Stomach smooth muscle (tissue), 2 donors: ENCODE measurements around the gene TAF7L.

Experiments
- H3K27ac ChIP-seq: one replicate; pipeline ENCODE4 v1.7.0; 2013; ENCODE audit warnings: mild to moderate bottlenecking, low read length, inconsistent platforms
- H3K27me3 ChIP-seq, 2 donors: one replicate each; pipeline ENCODE4 v1.7.0; 2013; ENCODE audit warnings: low read length in 2 of 2; ENCODE audit not compliant: insufficient read depth in 2 of 2, control insufficient read depth in 1 of 2
- H3K36me3 ChIP-seq, 2 donors: one replicate each; pipeline ENCODE4 v1.7.0; 2013; ENCODE audit warnings: low read length in 2 of 2; ENCODE audit not compliant: control insufficient read depth in 2 of 2, insufficient read depth in 2 of 2
- H3K4me1 ChIP-seq: one replicate; pipeline ENCODE4 v1.7.0; 2013; ENCODE audit warnings: low read length; ENCODE audit not compliant: control insufficient read depth, insufficient read depth
- H3K4me3 ChIP-seq, 2 donors: one replicate each; pipeline ENCODE4 v1.7.0; 2013; ENCODE audit warnings: low read length in 2 of 2
- H3K9ac ChIP-seq, 2 donors: one replicate each; pipeline ENCODE4 v1.7.0; 2013; ENCODE audit warnings: low read length in 2 of 2, mild to moderate bottlenecking in 1 of 2
- H3K9me3 ChIP-seq, 2 donors: one replicate each; pipeline ENCODE4 v1.7.0; 2013; ENCODE audit warnings: low read length in 2 of 2; ENCODE audit not compliant: control insufficient read depth in 2 of 2
- donor health status: healthy.
- donor health status: Pancreatic carcinoma.

The TAF7L gene

DNA sequence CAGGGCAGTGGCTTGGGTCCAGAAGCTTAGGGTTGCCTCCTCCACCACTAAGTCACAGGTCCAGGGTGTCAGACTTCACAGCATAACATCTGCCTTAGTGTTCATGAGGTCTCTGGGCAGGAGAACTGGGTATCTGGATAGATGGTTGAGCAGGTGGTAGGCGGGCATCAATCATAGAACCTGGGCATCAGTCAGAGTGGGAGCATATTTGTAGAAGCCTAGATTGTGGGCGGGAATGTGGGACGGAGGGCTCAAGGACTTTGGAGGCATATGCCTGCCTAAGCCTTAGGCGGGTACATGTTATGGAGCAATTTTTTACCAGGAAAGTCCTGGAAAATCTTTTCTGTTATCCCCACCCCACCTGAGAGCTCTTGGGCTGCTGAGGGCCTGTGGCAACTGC lies 28.5 kb downstream of the TAF7L start:
- Histone ChIP-seq H3K9ac (no peak overlapping the region), H3K4me1 (no peaks in the 10 kb centered on the region), H3K27ac (no peak overlapping the region), H3K36me3 (no peaks in the 10 kb centered on the region), H3K27me3 (peaks cover 0 to 11% of the 10 kb centered on the region in 2 donors), H3K4me3 (no peak overlapping the region), H3K9me3 (no peaks in the 10 kb centered on the region)

DNA sequence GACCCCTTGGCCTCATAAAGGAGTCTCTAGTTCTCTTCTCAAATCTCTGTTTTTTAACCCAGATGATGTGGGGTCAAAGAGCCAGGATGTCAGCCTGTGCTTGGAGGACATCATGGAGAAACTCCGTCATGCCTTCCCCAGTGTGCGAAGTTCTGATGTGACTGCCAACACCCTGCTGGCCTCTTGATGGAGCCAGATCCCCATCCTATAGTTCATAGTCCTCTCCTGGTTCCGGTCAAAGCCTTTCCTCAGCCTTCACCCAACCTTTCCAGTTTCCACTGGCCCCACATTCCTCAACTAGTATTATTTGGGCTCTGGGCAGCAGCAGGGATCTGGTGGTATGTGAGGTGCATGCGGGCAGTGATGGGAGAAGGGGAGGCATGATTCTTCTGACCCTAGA lies 30.7 kb downstream of the TAF7L start:
- H3K9ac ChIP-seq: no peak overlapping the region
- H3K27ac ChIP-seq: no peak overlapping the region
- no peaks in the 10 kb centered on the region for H3K36me3 ChIP-seq
- H3K27me3 ChIP-seq: peaks cover 0 to 12% of the 10 kb centered on the region in 2 donors
- H3K4me1 ChIP-seq: no peaks in the 10 kb centered on the region
- H3K4me3 ChIP-seq: no peak overlapping the region
- H3K9me3 ChIP-seq: no peaks in the 10 kb centered on the region

GRCh38 chrX:101258259-101258581 lies 32.9 kb downstream of the TAF7L start:
- peaks cover 0 to 19% of the 10 kb centered on the region in 2 donors for H3K27me3 ChIP-seq

DNA sequence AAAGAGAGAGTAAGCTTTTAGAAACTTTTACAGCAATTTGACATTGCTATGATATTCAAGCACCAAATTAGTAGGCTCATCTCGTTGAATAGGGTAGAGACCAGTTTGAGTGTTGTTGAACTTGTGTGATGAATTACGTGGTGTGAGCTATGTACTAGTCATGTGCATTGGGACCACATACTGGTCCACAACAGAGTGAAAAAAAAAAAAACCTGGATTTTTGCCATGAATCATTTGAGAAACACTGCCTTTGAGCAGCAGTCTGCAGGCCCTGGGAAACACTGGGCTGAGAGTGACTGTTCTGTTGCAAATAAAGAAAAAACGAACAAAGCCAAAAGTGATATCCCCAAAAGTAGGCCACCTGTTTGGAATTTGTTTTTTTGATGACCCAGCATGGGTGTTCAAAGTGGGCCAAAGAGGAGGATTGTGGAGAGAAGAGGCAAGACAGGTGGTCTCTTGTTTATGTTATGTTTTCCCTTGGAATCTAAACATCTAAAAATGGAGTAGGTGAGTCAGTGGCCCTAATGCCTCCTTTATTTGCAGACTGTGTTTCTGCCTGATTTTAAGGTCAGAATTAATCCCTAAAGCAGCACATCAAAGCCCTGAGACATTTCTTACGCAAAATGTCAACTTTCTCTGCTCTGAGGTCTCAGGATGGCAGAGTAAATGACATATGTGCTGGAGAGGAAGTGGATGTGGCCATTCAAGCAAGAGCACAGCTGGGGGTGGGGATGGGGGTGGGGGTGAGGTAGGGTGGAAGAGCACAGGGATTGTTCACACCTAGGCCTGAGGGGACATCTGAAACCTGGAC lies 33.5 kb downstream of the TAF7L start:
- no peak overlapping the region for H3K9ac ChIP-seq
- no peaks in the 10 kb centered on the region for H3K36me3 ChIP-seq
- H3K9me3 ChIP-seq: no peaks in the 10 kb centered on the region
- peaks cover 0 to 19% of the 10 kb centered on the region in 2 donors for H3K27me3 ChIP-seq
- H3K4me3 ChIP-seq: no peak overlapping the region
- no peaks in the 10 kb centered on the region for H3K4me1 ChIP-seq
- no peak overlapping the region for H3K27ac ChIP-seq

More at GRCh38 chrX:101258259-101258581, 32.9 kb downstream of the TAF7L start:
- H3K36me3 ChIP-seq: no peaks in the 10 kb centered on the region
- no peaks in the 10 kb centered on the region for H3K4me1 ChIP-seq
- H3K9me3 ChIP-seq: no peaks in the 10 kb centered on the region
- no peak overlapping the region for H3K4me3 ChIP-seq
- H3K9ac ChIP-seq: no peak overlapping the region
- H3K27ac ChIP-seq: no peak overlapping the region

GRCh38 chrX:101252634-101253033 lies 38.5 kb downstream of the TAF7L start:
- Histone ChIP-seq H3K4me3 (no peak overlapping the region), H3K27me3 (peaks cover 0 to 14% of the 10 kb centered on the region in 2 donors)

DNA sequence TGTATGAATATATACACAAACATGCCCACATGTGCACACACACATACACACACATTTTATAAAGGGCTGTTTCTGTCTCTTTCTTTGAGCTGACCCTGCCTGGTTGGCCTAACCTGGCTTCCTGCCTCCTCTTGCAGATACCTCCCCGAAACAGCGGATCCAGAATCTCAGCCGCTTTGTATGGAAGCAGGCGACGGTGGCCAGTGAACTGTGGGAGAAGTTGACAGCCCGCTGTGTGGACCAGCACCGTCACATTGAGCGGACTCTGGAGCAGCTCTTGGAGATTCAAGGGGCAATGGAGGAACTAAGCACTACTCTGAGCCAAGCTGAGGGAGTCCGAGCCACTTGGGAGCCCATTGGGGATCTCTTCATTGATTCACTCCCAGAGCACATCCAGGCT lies 49.6 kb downstream of the TAF7L start:
- no peak overlapping the region for H3K9ac ChIP-seq

More at GRCh38 chrX:101252634-101253033, 38.5 kb downstream of the TAF7L start:
- Histone ChIP-seq H3K9me3 (no peaks in the 10 kb centered on the region), H3K27ac (no peak overlapping the region), H3K36me3 (no peaks in the 10 kb centered on the region), H3K4me1 (no peaks in the 10 kb centered on the region), H3K9ac (no peak overlapping the region)

GRCh38 chrX:101237041-101237440 lies 54.1 kb downstream of the TAF7L start:
- H3K9me3 ChIP-seq: no peaks in the 10 kb centered on the region
- no peaks in the 10 kb centered on the region for H3K4me1 ChIP-seq
- H3K9ac ChIP-seq: no peak overlapping the region
- no peak overlapping the region for H3K4me3 ChIP-seq
- H3K27me3 ChIP-seq: peaks cover 0 to 18% of the 10 kb centered on the region in 2 donors
- H3K36me3 ChIP-seq: no peaks in the 10 kb centered on the region
- no peak overlapping the region for H3K27ac ChIP-seq

More for the DNA sequence above, 49.6 kb downstream of the TAF7L start:
- H3K27ac ChIP-seq: no peak overlapping the region
- H3K36me3 ChIP-seq: no peaks in the 10 kb centered on the region
- H3K9me3 ChIP-seq: no peaks in the 10 kb centered on the region
- H3K27me3 ChIP-seq: peaks cover 0 to 5% of the 10 kb centered on the region in 2 donors
- no peaks in the 10 kb centered on the region for H3K4me1 ChIP-seq
- no peak overlapping the region for H3K4me3 ChIP-seq

DNA sequence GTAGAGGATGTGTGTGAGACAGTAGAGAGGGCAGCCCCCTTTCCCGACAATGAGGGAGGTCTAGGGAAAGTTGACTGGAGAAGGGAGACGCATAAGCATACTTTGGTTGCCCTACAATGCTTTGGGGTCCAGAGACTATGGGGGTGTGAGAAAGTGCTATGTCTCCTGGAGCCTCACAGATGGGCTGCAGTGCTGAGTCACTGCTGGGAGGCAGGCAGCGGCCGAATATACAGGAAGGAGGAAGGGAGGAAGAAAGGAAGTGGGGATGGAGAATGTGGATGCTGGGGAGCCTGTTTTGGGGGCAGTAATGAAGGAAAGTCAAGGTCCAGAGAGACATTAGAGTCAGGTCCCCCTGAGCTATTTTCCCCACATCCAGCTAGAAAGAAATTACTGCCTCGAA lies 58.8 kb downstream of the TAF7L start:
- no peak overlapping the region for H3K27ac ChIP-seq
- H3K9me3 ChIP-seq: no peaks in the 10 kb centered on the region

GRCh38 chrX:101231080-101231479 lies 60.1 kb downstream of the TAF7L start:
- no peak overlapping the region for H3K4me3 ChIP-seq
- peaks cover 0 to 12% of the 10 kb centered on the region in 2 donors for H3K27me3 ChIP-seq
- H3K27ac ChIP-seq: no peak overlapping the region
- no peaks in the 10 kb centered on the region for H3K9me3 ChIP-seq
- no peak overlapping the region for H3K9ac ChIP-seq
- no peaks in the 10 kb centered on the region for H3K36me3 ChIP-seq
- no peaks in the 10 kb centered on the region for H3K4me1 ChIP-seq

More for the DNA sequence above, 58.8 kb downstream of the TAF7L start:
- no peak overlapping the region for H3K9ac ChIP-seq
- no peaks in the 10 kb centered on the region for H3K4me1 ChIP-seq
- no peak overlapping the region for H3K4me3 ChIP-seq
- no peaks in the 10 kb centered on the region for H3K36me3 ChIP-seq
- peaks cover 0 to 18% of the 10 kb centered on the region in 2 donors for H3K27me3 ChIP-seq

- H3K27ac ChIP-seq: no peak overlapping the region
- no peaks in the 10 kb centered on the region for H3K36me3 ChIP-seq
- peaks cover 0 to 12% of the 10 kb centered on the region in 2 donors for H3K27me3 ChIP-seq
- no peaks in the 10 kb centered on the region for H3K4me1 ChIP-seq
- no peak overlapping the region for H3K9ac ChIP-seq
- no peaks in the 10 kb centered on the region for H3K9me3 ChIP-seq
- H3K4me3 ChIP-seq: no peak overlapping the region
Observed at GRCh38 chrX:101230636-101231035, 60.5 kb downstream of the TAF7L start.

GRCh38 chrX:101229170-101229569 lies 62.0 kb downstream of the TAF7L start:
- no peak overlapping the region for H3K4me3 ChIP-seq
- H3K9ac ChIP-seq: no peak overlapping the region
- H3K4me1 ChIP-seq: no peaks in the 10 kb centered on the region
- H3K9me3 ChIP-seq: no peaks in the 10 kb centered on the region
- H3K27me3 ChIP-seq: peaks cover 0 to 12% of the 10 kb centered on the region in 2 donors
- H3K36me3 ChIP-seq: no peaks in the 10 kb centered on the region
- no peak overlapping the region for H3K27ac ChIP-seq
